ENCODE data around the gene ANO4. TPM values are rescaled to one million over a fixed set of nuclear protein-coding genes. Genes with fewer than 3 reads are reported as not detected.
"Not testable (repeated sequence)": the region's sequence is repeated elsewhere in the genome, so short reads cannot be mapped to it uniquely, and the experiment has no call there.

The ANO4 gene
- total and polyA plus RNA-seq, 2 experiments from 2014 or later: 0.33 to 0.92 TPM

DNA sequence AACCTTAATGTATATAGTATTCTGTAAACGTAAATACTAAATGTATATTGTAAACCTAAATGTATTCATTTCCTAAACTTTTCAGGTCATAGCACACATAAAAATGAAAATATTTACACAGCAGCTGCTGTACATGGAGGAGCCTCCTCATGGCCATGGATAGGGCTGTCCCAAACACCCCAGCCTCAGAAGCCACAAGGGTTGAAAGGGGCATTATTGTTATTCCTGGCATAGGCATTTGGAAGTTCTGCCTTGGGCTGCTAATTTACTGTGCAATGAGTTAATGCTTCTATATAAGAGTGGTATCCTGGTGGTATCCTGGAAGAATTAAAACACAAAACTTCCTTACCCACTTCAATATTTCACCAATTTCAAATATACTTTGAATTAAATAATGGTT, 256.1 kb downstream of the ANO4 start:
- peaks cover 6% of the 10 kb centered on the region for H3K4me1 ChIP-seq (ENCODE audit: low read depth)
- H3K9me3 ChIP-seq (ENCODE audit: low read depth): no peaks in the 10 kb centered on the region
- H3K27me3 ChIP-seq: no peaks in the 10 kb centered on the region
- no peak overlapping the region for H3K4me3 ChIP-seq
- H3K36me3 ChIP-seq: no peaks in the 10 kb centered on the region
- no peak overlapping the region for H3K27ac ChIP-seq
- TF ChIP-seq, protein P1, sequence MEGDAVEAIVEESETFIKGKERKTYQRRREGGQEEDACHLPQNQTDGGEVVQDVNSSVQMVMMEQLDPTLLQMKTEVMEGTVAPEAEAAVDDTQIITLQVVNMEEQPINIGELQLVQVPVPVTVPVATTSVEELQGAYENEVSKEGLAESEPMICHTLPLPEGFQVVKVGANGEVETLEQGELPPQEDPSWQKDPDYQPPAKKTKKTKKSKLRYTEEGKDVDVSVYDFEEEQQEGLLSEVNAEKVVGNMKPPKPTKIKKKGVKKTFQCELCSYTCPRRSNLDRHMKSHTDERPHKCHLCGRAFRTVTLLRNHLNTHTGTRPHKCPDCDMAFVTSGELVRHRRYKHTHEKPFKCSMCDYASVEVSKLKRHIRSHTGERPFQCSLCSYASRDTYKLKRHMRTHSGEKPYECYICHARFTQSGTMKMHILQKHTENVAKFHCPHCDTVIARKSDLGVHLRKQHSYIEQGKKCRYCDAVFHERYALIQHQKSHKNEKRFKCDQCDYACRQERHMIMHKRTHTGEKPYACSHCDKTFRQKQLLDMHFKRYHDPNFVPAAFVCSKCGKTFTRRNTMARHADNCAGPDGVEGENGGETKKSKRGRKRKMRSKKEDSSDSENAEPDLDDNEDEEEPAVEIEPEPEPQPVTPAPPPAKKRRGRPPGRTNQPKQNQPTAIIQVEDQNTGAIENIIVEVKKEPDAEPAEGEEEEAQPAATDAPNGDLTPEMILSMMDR (IDR thresholded peaks at IDR 0.05; ENCODE audit: low read depth, low read length): no peak
- DNase-seq (ENCODE audit: low read depth in 1 of 2, low spot score in 1 of 2): no peak

DNA sequence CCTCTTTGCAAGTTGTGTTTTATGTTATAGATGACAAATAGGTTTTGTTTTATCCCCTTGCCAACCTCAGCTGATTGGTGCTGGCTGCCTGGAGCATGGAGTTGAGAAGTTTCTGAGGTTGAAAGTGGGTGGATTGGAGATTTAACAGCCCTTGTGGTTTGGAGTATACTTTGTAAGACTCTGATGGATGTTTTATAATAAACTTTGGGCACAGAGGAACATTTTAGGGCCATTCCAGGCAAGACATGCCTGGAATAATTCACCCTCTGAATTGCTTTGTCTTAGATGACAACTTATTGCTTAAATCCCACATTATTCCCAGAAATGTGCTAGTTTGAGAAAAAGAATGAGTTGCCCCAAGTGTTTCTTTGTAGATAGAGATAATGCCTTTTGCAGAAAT, 256.6 kb downstream of the ANO4 start:
- no peaks in the 10 kb centered on the region for H3K36me3 ChIP-seq
- no peak overlapping the region for H3K4me3 ChIP-seq
- H3K4me1 ChIP-seq (ENCODE audit: low read depth): peaks cover under 1% of the 10 kb centered on the region
- TF ChIP-seq, protein P1 (IDR thresholded peaks at IDR 0.05; ENCODE audit: low read depth, low read length): no peak
- peak in 1 of 2 donors; percentile 70 for DNase-seq (ENCODE audit: low read depth in 1 of 2, low spot score in 1 of 2)
- H3K9me3 ChIP-seq (ENCODE audit: low read depth): no peaks in the 10 kb centered on the region
- no peak overlapping the region for H3K27ac ChIP-seq
- H3K27me3 ChIP-seq: no peaks in the 10 kb centered on the region

DNA sequence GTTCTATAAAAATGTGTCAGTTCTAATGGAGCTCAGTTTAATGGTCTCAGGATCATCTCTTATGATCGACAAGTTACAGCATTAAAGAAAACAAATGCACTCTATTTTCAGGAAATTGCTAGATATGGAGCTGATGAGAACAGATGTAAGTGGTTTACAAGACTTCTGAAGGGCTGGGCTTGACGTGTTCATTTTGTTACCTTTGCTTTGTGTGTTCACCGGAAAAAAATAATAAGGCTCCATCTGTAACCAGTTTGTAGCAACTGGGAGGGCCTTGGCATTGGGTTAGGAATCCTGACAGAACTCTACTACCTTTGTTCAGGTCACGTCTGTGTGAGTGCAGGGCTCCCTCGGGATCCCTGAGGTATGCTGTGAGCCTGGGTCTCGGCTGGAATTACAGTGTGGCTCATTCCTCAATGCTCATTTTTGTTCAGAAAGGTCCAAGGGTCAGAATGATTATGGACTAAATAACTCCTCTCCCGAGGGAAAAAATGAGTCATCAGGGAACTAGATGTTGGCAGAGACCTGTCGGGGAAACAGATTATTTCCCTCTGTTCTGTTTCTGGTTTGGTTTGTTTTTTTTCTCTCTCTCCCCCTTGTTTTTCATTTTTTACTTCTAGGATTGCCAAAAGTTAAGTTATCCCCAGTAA, 257.4 kb downstream of the ANO4 start:
- H3K27ac ChIP-seq: no peak overlapping the region
- no peaks in the 10 kb centered on the region for H3K27me3 ChIP-seq
- no peaks in the 10 kb centered on the region for H3K4me1 ChIP-seq (ENCODE audit: low read depth)
- no peaks in the 10 kb centered on the region for H3K9me3 ChIP-seq (ENCODE audit: low read depth)
- TF ChIP-seq, protein P1 (IDR thresholded peaks at IDR 0.05; ENCODE audit: low read depth, low read length): no peak
- no peak overlapping the region for H3K4me3 ChIP-seq
- no peaks in the 10 kb centered on the region for H3K36me3 ChIP-seq
- DNase-seq (ENCODE audit: low read depth in 1 of 2, low spot score in 1 of 2): peak in 1 of 2 donors; percentile 97

DNA sequence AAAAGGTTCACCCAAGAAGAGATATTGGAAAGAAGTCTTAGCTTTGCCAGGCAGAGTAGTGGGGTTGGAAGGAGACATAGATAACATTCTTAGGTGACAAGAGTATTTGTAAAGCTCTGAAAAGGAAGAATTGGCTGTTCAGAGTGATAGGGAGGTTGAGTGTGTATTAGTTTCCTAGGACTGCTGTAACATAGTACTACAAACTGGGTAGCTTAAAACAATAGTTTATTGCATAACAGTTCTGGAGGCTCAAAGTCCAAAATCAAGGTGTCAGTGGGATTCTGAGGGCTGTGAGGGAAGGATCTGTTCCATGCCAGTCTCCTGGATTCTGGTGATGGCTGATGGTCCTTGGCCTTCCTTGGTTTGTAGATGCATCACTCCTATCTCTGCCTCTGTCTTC, 258.6 kb downstream of the ANO4 start:
- H3K36me3 ChIP-seq: no peaks in the 10 kb centered on the region

DNA sequence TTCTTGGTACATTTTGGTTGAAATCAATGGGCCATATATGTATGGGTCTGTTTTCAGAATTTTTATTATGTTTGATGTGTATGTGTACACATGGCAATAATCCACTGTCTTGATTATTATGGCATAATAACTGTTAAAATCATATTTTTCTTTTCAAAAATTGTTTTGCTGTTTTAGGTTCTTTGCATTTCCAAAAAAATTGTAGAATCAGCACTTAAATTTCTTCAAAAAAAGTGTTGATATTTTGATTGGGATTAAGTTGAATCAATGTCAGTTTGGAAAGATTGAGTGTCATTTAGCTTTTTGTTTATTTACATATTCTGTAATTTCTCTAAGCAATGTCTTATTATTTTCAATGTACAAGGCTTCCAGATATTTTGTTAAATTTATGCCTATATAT, 261.4 kb downstream of the ANO4 start:
- TF ChIP-seq, protein P1 (IDR thresholded peaks at IDR 0.05; ENCODE audit: low read depth, low read length): no peak
- H3K9me3 ChIP-seq (ENCODE audit: low read depth): no peaks in the 10 kb centered on the region

More for the DNA sequence above, 258.6 kb downstream of the ANO4 start:
- H3K27me3 ChIP-seq: no peaks in the 10 kb centered on the region
- TF ChIP-seq, protein P1 (IDR thresholded peaks at IDR 0.05; ENCODE audit: low read depth, low read length): no peak
- no peak overlapping the region for H3K4me3 ChIP-seq
- H3K4me1 ChIP-seq (ENCODE audit: low read depth): no peaks in the 10 kb centered on the region
- H3K27ac ChIP-seq: no peak overlapping the region
- no peaks in the 10 kb centered on the region for H3K9me3 ChIP-seq (ENCODE audit: low read depth)
- DNase-seq (ENCODE audit: low read depth in 1 of 2, low spot score in 1 of 2): no peak

DNA sequence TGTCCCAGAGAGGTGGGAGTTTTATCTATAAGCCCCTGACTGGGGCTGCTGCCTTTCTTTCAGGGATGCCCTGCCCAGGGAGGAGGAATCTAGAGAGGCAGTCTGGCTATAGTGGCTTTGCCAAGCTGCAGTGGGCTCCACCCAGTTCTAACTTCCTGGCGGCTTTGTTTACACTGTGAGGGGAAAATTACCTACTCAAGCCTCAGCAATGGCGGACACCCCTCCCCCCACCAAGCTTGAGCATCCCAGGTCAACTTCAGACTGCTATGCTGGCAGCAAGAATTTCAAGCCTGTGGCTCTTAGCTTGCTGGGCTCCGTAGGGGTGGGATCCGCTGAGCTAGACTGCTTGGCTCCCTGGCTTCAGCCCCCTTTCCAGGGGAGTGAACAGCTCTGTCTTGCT, 267.9 kb downstream of the ANO4 start:
- H3K4me1 ChIP-seq (ENCODE audit: low read depth); H3K27ac ChIP-seq; H3K36me3 ChIP-seq; H3K4me3 ChIP-seq; DNase-seq (ENCODE audit: low read depth in 1 of 2, low spot score in 1 of 2); H3K27me3 ChIP-seq; H3K9me3 ChIP-seq (ENCODE audit: low read depth): not testable (repeated sequence)

More for the DNA sequence above, 261.4 kb downstream of the ANO4 start:
- no peak overlapping the region for H3K27ac ChIP-seq
- H3K36me3 ChIP-seq: no peaks in the 10 kb centered on the region
- H3K4me3 ChIP-seq: no peak overlapping the region
- DNase-seq (ENCODE audit: low read depth in 1 of 2, low spot score in 1 of 2): no peak
- no peaks in the 10 kb centered on the region for H3K27me3 ChIP-seq
- H3K4me1 ChIP-seq (ENCODE audit: low read depth): no peaks in the 10 kb centered on the region

Data from cardiac muscle cell (in vitro differentiated cells and primary cell).